ENCODE results near the gene LRRC36.
A peak's percentile ranks its signal among the peaks of the same experiment; 100 is the strongest.

Gene LRRC36

DNA sequence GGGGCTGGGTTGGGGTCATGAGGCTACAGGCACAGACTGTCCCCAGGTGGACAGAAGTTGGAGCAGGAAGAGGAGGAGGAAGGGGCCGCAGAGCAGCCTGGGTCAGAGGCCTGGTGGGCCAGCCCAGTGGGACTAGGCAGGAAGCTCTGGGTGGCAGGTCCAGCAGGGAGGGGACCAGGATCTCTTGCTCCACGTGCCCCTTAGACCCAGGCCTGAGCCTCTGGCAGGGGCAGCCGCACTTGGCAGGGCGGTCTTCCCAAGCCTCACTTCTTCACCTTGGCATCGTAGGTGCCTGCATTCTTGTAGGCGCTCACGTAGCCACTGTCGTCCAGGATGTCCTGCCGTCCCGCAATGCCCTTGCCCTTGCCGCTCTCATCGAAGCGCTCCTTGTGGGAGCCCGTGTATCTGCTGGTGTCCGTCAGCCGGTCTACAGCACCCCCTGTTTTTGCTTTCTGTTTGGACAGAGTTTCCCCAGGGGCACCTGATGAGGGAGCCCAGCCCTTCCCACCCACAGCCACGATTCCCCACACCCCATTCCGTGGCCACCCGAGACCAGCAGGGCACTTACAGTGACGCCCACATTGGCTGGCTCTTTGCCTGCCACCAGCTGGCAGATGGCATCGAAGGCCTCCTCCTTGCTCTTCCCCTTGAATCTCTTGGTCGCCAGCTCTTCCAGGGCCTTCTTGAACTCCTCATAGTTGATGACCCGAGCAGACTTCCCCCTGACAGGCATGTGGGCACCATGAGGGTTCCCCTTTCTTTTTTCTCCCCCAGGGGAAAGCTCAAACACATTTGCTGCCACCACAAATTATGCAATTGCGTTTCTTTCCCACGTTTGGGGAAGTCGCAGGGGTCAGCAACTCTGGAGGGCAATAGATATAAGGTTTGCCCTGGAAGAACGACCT lies 63.5 kb downstream of the LRRC36 start:
- no peak for DNase-seq (ENCODE audit: low read depth in 2 of 2)

GRCh38 chr16:67390816-67391423 lies 64.3 kb downstream of the LRRC36 start:
- DNase-seq (ENCODE audit: low read depth in 2 of 2) = no peak

- DNase-seq (ENCODE audit: low read depth in 2 of 2) = no peak
Measured at GRCh38 chr16:67391424-67392300, 65.0 kb downstream of the LRRC36 start.

GRCh38 chr16:67392301-67393059 lies 65.9 kb downstream of the LRRC36 start:
- DNase-seq (ENCODE audit: low read depth in 2 of 2) = no peak

DNA sequence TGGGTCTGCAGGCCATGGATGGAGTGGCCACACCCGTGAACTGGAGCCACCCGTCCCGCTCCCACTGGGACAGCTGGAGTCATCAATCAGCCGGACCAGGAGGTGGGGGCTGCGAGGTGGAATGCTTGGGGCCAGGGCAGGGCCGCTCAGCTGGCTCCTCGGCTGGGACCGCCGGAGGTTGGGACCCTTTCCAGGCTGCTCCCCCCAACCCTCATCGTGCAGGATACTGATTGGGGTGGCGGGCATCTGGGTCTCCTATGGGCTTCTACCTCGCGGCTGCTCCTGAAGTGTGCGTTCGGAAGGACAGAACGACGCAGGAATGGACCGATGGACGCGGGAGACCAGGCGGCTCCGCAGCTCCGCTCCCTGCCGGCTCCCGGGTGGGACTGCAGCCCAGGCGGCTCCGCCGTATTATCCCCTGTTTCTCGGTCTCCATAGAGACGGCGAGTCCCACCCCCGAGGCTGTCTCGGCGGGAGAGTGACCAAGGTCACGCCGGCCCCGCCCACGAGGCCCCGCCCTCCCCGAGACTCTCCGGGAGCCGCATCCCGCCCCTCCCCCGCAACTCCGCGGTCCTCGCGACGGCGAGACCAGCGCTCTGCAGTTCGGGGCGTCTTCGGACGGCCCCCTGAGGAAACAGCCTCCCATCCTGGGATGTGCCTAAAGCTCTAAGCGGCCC lies 66.6 kb downstream of the LRRC36 start, which contains the start of gene TPPP3:
TPPP3 (minus strand) TSS at position 388 of the 677 bp plus-strand sequence. CDS start 2,387 bp downstream, outside the sequence.
- peak in 1 of 2 experiments; percentile 32 for DNase-seq (ENCODE audit: low read depth in 2 of 2)

- no peak for DNase-seq (ENCODE audit: low read depth in 2 of 2)
Measured at GRCh38 chr16:67393788-67394154, 67.2 kb downstream of the LRRC36 start.

DNA sequence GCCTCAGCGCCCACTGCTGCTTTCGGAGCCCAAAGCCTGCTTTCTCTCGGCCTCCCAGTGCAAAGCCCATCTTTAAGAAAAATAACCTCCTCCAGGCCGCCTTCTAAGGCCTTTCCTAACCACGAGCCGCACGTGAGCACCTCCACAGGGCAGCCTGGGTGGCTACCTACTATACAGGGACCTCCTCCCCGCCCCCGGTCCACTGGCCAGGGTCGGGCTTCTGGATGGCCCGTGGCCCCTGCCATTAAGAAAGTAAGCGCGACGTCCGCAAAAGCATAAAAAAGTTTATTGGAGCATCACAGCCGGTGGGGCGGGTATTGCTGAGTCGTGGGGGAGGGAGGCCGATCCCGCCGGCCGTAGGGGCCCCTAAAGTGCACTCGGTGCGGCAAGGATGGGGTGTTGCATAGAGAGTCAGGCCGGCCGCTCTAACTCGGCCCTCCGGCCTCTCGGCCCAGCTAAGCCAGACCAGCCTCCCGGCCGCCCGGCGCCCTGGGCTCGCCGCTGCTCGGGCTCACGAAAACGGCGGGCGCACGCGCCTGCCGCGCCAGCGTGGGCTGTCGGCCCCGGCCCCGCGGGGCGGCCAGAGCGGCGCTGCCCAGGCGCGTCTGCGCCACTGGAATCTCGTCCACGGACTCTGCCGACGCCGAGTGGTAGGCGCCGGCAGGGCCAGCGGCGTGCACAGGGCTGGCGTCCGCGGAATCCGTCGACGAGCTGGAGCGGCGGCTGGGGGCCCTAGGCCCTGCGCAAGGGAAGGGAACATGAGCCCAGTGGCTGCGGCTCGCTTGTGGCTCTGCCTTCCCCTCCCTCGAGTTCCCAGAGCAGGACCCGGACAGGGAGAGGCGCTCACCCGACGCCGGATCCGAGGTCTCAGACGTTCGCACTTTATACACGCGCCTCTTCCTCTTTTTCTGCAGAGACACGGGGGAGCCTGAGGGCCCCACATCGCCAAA lies 67.8 kb downstream of the LRRC36 start:
- DNase-seq (ENCODE audit: low read depth in 2 of 2) = no peak

DNA sequence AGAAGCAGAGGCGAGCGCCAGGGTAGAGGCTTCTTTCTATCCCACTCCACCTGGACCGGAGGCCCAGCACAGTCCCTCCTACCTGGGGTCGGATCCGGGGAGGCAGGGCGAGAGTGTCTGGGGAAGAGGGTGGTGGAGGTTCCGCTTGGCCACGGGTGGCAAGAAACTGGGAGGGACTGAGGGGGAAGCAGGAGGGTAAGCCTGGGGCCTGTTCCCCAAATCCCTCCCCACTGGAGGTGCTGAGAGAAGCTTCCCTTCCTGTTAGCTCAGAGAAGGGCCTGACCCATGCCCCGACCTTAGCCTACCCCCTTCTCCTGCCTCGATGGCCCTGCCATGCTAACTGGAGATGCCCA lies 68.5 kb downstream of the LRRC36 start:
- no peak for DNase-seq (ENCODE audit: low read depth in 2 of 2)

DNA sequence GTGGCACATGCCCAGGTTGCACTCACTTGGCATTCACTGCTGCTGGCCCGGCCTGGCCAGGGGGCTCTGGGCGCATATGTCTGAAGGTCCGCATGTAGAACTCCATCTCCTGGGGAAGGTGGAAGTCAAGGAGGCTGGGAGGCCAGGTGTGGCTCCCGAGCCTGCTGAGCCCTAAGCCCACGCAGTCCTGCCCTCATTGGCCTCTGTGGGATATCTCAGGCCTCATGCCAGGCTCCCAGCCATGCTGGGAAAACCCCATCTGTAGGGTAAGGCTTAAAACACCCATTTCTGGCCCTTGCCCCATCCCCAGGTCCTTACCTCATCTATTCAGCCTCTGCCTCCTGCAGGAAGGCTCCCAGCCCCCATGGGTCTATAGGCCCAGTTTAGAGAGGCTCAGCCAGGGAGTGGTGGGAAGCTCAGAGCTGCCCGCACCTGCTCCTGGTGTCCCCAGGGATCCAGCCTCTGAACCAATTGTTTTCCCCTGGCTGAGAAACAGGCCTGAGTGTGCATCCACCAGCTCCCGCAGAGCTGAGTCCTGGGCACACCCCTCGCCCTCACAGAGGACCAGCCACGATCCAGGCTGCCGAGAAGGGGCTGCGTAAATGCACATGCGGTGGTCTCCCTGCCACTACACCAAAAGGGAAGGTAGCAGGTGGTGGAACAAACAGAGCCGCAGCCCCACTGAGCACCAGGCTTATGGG lies 69.0 kb downstream of the LRRC36 start:
- DNase-seq (ENCODE audit: low read depth in 2 of 2) = no peak

DNA sequence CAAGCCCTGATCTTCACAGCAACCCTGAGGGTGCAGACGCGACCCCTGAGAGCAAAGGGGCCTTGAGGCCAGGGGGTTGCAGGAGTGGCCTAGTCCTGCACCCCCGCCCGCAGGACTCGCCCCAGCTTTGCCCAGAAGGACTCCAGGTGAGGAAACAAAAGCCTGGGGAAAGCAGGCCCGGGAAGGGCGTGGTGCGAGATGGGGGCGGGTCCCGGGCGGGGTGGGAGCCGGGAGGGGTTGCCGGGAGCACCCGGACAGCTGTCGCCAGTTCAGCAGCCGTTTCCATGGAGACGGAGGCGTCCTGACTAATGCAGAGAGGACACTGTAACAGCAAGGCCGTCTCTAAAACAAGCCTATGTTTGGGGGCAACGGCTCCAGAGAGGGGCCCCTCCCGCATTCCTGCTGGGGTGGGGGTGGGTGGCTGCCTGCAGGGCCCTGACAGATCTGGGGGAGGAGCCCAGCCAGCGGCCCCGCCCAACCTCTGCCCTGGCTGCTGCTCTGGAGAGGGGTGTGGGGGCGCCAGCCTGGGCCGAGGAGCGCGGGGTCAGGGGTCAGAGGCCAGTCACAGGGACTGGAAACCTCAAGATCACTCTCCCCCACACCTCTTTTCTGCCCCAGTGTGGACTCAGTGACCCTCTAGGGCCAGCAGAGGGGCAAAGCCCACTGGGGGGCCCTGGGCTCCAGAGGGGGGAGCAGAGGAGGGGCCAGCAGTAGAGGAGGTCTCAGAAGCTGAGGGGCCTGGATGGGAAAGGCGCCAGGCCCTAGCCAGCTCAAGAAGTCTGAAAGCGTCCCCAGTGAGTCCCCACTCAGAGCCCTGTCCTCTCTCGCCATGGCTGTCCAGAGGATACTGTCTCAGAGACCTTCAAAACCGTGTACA lies 69.8 kb downstream of the LRRC36 start:
- DNase-seq (ENCODE audit: low read depth in 2 of 2) = no peak

DNA sequence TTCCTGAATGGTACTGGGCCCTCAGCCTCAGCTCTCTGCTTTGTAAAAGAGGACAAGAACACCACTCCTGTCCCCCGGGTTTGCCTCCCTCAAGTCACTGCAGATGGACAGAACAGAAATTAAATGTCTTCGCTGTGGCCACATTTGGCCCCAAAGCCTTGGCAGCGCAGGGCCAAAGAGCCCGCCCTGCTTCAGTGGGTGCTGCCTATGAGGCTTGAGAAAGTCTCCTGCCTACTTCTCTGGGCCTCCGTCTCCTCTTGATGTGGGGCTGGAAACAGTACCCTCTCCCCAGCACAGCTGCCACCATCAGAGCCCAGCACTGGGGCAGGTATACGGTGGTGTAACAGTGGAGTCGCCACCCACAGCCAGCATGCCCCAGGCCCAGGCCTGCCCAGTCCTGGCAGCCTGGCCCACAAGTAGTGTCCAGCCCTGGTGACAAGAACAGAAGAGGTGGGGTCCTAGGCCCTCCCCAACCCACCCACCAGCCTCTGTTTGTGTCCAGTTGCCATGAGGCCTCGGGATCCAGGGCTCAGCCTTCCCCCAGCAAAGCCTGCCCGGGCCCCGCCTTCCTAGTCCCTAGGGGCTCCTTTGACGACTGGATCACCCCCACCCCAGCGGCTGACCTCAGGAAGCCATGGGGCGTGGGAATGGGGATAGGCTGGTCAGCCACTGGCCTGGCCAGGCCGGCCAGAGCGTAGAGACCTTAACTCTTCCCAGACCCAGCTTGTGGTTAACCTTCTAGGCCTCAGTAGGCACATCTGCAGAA lies 70.6 kb downstream of the LRRC36 start:
- DNase-seq (ENCODE audit: low read depth in 2 of 2) = no peak

DNA sequence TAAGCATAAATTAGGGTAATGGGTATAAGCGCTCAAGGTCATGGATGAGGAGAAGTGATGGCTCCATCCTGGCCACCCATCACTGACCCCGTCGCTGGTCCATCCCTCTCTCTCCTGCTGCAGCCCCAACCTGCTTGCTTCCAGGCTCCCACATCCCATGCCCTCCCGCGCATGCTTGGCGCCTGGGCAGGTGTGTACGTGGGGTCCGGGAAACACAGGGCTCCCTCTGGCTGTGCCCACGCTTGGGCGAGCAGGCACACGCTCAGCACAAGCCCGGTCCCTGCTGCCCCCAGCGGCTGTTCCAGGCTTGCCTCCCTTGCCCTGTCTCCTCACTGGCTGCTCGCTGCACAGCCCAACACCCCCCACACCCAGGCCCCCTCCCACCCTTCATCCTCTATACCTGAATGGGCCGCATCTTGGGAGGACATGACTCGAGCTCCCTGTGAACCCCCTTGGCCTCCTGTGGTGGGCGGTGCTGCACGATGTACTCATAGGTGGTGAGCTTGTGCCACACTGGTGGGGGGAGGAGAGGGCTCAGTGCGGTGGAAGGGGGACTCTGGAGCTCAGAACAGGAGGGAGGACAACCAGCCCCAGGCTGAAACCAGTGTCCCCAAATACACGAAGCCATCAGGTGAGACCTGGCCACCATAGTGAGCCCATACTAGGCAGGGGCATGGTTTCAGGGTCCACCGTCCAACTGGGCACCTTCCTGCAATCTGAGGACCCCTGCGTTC lies 71.4 kb downstream of the LRRC36 start:
- DNase-seq (ENCODE audit: low read depth in 2 of 2) = no peak

GRCh38 chr16:67398546-67399217 lies 72.1 kb downstream of the LRRC36 start:
- no peak for DNase-seq (ENCODE audit: low read depth in 2 of 2)

- peak in 1 of 2 experiments; percentile 47 for DNase-seq (ENCODE audit: low read depth in 2 of 2)
Measured at GRCh38 chr16:67399218-67399733, 72.7 kb downstream of the LRRC36 start.

DNA sequence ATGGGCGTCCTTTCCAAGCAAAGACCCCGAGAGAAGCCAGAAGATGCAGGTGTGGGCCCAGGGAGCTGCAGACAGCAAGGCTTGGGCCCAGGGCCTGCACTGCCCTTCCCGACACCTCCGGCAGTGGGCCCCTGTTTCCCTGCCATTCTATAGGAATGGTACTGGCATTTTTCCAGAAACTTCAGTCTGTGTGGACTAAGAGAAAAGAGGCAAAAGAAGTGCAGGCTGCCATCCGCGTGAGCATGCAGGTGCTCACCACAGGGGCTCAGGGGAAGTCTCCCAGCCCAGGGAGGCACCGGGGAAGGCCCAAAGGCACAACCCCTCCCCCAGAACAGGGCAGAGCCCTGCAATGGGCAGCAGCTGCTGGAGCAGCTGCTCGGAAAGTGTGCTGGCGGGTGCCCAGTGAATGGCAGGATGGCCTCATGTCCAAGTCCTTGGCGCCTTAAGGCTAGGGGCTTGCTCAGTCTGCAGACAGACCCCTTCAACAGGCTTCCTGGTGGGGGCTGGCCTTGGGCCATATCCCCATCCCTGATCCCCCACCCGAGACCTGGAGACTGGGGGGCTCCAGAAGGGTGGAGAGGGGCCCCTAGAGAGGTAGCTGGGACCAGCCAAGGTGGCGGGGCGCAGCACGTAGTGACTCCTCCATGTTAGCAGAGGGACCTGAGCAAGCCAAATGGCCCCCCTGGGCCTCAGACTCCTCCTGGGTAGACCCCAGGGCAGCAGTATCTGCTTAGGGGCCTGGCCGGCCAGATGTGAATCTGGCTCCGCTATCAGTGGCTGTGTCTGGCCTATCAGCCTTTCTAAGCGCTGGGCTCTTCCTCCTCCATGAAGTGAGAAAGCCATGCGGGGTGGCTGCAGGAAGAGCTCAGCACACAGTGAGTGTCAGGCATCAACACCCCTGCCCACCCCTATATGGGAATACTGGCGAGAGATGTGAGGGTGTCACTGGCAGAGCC lies 73.4 kb downstream of the LRRC36 start:
- no peak for DNase-seq (ENCODE audit: low read depth in 2 of 2)
